Mucosa of descending colon (tissue), 3 donors: ENCODE data around the gene DHTKD1. TPM values are rescaled to one million over a fixed set of nuclear protein-coding genes. Genes with fewer than 3 reads are reported as not detected.

Experiments used
- ATAC-seq: fragments of 200-7000 bp; cut with Tn5 transposase; one replicate; pipeline ENCODE4 v1.9.1; 2020; ENCODE audit warnings: mild to moderate bottlenecking, moderate library complexity
- DNase-seq, 3 donors: peaks; one replicate each; pipeline ENCODE4 v3.0.0-alpha.2; 2020
- H3K36me3 ChIP-seq: fragments of 200-600 bp; one replicate; pipeline ENCODE4 v1.8.0; 2021; ENCODE audit warnings: low read depth, mild to moderate bottlenecking
- H3K4me1 ChIP-seq: fragments of 200-600 bp; one replicate; pipeline ENCODE4 v1.8.0; 2021; ENCODE audit warnings: low read depth, mild to moderate bottlenecking
- H3K4me3 ChIP-seq: fragments of 200-600 bp; one replicate; pipeline ENCODE4 v1.8.0; 2021; ENCODE audit warnings: mild to moderate bottlenecking
- H3K9me3 ChIP-seq: fragments of 200-600 bp; one replicate; pipeline ENCODE4 v1.8.0; 2021; ENCODE audit warnings: mild to moderate bottlenecking
- intact Hi-C, 2 donors: fragments of 100-400 bp; cut with DNase I in 1 of 2; cut with micrococcal nuclease in 1 of 2; formaldehyde crosslinking; loops; one replicate each; pipeline versions ENCODE4 v1.11.0 to v1.11.1; 2022; cut with DNase I, micrococcal nuclease
- total RNA-seq, 3 donors: library from RNA; stranded (reverse); fragmentation: NEBNext Ultra II Directional in 2 of 3; extraction: Animal tissue kit (Norgen Biotek cat#: 25700) in 2 of 3; gene quantifications; one replicate each; pipeline versions ENCODE4 v1.2.1 to v1.2.4, GENCODE V29; 2021 to 2023
- TF ChIP-seq, protein P1 (sequence below): fragments of 200-600 bp; IDR thresholded peaks from one replicate; pipeline ENCODE4 v1.8.0; 2022; ENCODE audit warnings: antibody characterized with exemption, mild to moderate bottlenecking
- donor health status: DM: no; HTN: no; CAD: no; lungs with moderate emphysema.
- donor health status: DM: no; HTN: no; CAD: no.
- donor health status: DM: no; HTN: yes; CAD: no.

DHTKD1 gene
- total RNA-seq, 3 donors from 2014 or later: 23.8 to 33.5 (median 27.6) TPM

- Histone ChIP-seq H3K4me1 (peaks cover 4% of the 10 kb centered on the region), H3K9me3 (no peaks in the 10 kb centered on the region), H3K36me3 (no peaks in the 10 kb centered on the region), H3K4me3 (peak overlapping the region; percentile 86)
- peak in 1 of 3 donors; percentile 23 for DNase-seq
- intact Hi-C loops: no loop called here
- no peak for ATAC-seq
- TF ChIP-seq, protein P1, sequence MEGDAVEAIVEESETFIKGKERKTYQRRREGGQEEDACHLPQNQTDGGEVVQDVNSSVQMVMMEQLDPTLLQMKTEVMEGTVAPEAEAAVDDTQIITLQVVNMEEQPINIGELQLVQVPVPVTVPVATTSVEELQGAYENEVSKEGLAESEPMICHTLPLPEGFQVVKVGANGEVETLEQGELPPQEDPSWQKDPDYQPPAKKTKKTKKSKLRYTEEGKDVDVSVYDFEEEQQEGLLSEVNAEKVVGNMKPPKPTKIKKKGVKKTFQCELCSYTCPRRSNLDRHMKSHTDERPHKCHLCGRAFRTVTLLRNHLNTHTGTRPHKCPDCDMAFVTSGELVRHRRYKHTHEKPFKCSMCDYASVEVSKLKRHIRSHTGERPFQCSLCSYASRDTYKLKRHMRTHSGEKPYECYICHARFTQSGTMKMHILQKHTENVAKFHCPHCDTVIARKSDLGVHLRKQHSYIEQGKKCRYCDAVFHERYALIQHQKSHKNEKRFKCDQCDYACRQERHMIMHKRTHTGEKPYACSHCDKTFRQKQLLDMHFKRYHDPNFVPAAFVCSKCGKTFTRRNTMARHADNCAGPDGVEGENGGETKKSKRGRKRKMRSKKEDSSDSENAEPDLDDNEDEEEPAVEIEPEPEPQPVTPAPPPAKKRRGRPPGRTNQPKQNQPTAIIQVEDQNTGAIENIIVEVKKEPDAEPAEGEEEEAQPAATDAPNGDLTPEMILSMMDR: no peak
Measured at GRCh38 chr10:12130237-12130872, 61.6 kb downstream of the DHTKD1 start.

DNA sequence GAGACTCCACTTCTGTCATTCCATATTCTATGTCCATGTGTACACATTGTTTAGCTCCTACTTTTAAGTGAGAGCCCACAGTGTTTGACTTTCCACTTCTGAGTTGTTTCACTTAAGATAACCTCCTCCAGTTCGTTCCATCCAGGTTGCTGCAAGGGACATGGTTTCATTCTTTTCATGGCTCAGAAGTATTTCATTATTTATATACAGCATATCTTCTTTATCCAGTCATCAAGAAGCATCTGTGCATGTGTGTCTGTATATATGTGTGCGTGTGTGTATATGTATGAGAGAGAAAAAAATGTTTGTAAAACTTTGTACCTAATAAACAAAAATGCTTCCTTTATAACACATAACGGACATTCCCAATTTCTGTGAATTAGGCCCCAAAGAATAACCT is 66.9 kb downstream of the DHTKD1 start:
- TF ChIP-seq, protein P1: no peak
- no peaks in the 10 kb centered on the region for H3K9me3 ChIP-seq
- no peak overlapping the region for H3K4me3 ChIP-seq
- H3K4me1 ChIP-seq: no peaks in the 10 kb centered on the region
- no peaks in the 10 kb centered on the region for H3K36me3 ChIP-seq
- ATAC-seq (no peak), DNase-seq (no peak)
- intact Hi-C loops: no loop called here

DNA sequence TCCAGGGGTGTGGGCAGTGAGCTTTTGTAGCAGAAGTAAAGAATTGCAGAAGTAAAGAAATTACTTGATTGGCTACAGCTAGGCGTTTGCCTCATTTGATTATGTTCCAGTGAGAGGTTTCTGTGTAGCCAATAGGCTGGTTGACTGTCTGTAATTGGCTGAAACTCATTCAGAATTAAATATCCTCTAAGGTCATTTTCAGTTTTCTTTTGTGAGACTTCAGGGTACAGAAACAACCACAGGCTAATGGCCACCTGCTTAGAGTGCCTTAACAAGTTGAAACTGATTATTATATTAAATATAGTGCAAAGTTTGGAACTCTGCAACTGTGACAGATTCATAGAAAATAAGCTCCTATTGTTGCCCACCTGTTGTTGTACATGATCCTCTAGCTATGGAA is 71.3 kb downstream of the DHTKD1 start:
- H3K36me3 ChIP-seq: no peaks in the 10 kb centered on the region

GRCh38 chr10:12144538-12144937 is 75.8 kb downstream of the DHTKD1 start:
- intact Hi-C loops: no loop called here

More for the DNA sequence above, 71.3 kb downstream of the DHTKD1 start:
- Histone ChIP-seq H3K4me3 (no peak overlapping the region), H3K9me3 (no peaks in the 10 kb centered on the region), H3K4me1 (no peaks in the 10 kb centered on the region)
- TF ChIP-seq, protein P1: no peak
- ATAC-seq: no peak
- intact Hi-C loops: no loop called here
- no peak for DNase-seq

DNA sequence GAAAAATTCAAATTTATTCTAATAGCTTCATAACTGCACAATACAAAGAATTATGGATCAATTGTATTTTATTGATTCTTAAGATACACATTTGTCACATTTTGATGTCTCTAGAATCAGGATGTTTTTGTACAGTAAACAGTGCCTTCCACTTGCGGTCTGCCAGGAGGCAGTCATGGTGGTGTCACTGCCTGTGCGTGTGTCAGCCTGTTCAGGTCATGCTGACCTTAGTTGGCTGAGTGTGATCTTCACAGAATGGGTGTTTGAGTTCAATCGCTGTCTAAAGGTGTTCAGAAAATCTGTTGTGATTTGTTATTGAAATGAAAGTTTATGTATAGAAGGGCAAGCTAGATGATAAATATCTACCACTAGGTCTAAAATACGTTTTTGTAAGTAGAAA is 81.4 kb downstream of the DHTKD1 start:
- Histone ChIP-seq H3K36me3 (no peaks in the 10 kb centered on the region), H3K4me1 (no peaks in the 10 kb centered on the region), H3K9me3 (no peaks in the 10 kb centered on the region), H3K4me3 (no peak overlapping the region)
- intact Hi-C loops: no loop called here
- ATAC-seq: no peak
- DNase-seq: no peak
- TF ChIP-seq, protein P1: no peak

More at GRCh38 chr10:12144538-12144937, 75.8 kb downstream of the DHTKD1 start:
- TF ChIP-seq, protein P1: no peak
- H3K36me3 ChIP-seq: no peaks in the 10 kb centered on the region
- ATAC-seq: no peak
- H3K9me3 ChIP-seq: no peaks in the 10 kb centered on the region
- H3K4me3 ChIP-seq: no peak overlapping the region
- no peak for DNase-seq
- no peaks in the 10 kb centered on the region for H3K4me1 ChIP-seq

DNA sequence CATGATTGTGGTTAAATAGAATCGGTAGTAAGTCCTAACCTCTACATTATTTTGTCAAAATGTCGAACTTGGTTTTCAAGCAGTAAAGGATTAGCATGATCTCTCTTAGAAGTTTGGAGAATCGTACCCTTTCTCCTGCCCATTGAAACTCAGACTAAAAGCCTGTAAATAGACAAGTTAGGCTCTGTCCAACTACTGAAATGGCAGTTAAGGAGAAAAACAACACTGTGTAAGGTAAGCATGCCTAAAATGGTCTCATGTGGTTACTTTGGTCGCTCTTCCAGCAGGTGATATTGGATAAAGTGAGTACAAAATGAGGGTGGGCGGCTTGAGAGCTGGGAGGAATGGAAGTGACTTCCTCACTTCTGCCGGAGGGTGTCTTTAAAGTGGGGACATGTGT is 85.8 kb downstream of the DHTKD1 start:
- no peak for DNase-seq
- ATAC-seq: no peak
- Histone ChIP-seq H3K9me3 (no peaks in the 10 kb centered on the region), H3K4me1 (no peaks in the 10 kb centered on the region), H3K36me3 (no peaks in the 10 kb centered on the region), H3K4me3 (no peak overlapping the region)
- TF ChIP-seq, protein P1: no peak
- intact Hi-C loops: no loop called here
